ENCODE data around the gene NRAP. TPM values are rescaled to one million over a fixed set of nuclear protein-coding genes. Genes with fewer than 3 reads are reported as not detected.

NRAP gene
- total RNA-seq, 1 donor, result not detected

- no peaks in the 10 kb centered on the region for H3K27me3 ChIP-seq (ENCODE audit: insufficient read depth, low read length)
- no peak overlapping the region for H3K4me3 ChIP-seq (ENCODE audit: low read length)
- peaks cover 22% of the 10 kb centered on the region for H3K9me3 ChIP-seq (ENCODE audit: low read depth, low read length)
- H3K4me1 ChIP-seq (ENCODE audit: insufficient read depth, low read length), result no peaks in the 10 kb centered on the region
These were observed 28.4 kb upstream of the NRAP start for GRCh38 chr10:113692271-113692670.

DNA sequence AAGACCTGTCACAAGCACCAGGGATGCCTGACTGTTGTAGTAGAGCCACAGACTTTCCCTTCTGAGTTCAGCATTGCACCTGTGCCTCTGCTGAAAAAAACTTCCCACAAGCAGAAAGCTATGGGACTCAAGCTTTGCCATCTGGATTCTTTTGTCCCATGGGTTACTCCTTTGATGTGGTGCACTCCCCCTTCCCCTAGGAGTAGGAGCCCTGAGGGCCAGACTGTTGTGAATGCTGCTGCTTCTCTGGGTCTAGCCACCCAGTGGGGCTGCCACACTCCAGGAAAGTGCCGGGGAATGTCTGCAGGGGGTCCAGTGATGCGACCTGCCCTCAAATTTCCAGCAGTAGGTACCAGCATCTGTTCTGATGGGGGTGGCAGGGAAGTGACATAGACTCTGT lies 27.5 kb upstream of the NRAP start:
- Histone ChIP-seq H3K4me3 (ENCODE audit: low read length) (no peak overlapping the region), H3K4me1 (ENCODE audit: insufficient read depth, low read length) (no peaks in the 10 kb centered on the region)

GRCh38 chr10:113690749-113691148 lies 26.9 kb upstream of the NRAP start:
- Histone ChIP-seq H3K9me3 (ENCODE audit: low read depth, low read length) (peaks cover 37% of the 10 kb centered on the region), H3K4me3 (ENCODE audit: low read length) (no peak overlapping the region), H3K27me3 (ENCODE audit: insufficient read depth, low read length) (no peaks in the 10 kb centered on the region), H3K4me1 (ENCODE audit: insufficient read depth, low read length) (no peaks in the 10 kb centered on the region)

More for the DNA sequence above, 27.5 kb upstream of the NRAP start:
- H3K27me3 ChIP-seq (ENCODE audit: insufficient read depth, low read length), result no peaks in the 10 kb centered on the region
- peaks cover 31% of the 10 kb centered on the region for H3K9me3 ChIP-seq (ENCODE audit: low read depth, low read length)

DNA sequence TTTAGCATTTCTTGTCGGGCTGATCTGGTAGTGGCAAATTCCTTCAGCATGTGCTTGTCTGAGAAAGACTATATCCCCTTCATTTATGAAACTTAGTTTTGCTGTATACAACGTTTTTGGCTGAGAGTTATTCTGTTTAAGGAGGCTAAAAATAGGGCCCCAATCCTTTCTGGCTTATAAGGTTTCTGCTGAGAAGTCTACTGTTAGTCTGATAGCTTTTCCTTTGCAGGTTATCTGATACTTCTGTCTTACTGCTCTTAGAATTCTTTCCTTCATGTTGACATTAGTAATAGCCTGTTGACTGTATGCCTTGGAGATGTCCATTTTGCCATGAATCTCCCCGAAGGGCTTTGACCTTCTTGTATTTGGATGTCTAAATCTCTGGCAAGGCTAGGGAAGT lies 25.7 kb upstream of the NRAP start:
- no peaks in the 10 kb centered on the region for H3K4me1 ChIP-seq (ENCODE audit: insufficient read depth, low read length)
- no peaks in the 10 kb centered on the region for H3K27me3 ChIP-seq (ENCODE audit: insufficient read depth, low read length)
- H3K9me3 ChIP-seq (ENCODE audit: low read depth, low read length), result peaks cover 37% of the 10 kb centered on the region
- H3K4me3 ChIP-seq (ENCODE audit: low read length), result no peak overlapping the region

GRCh38 chr10:113689057-113689456 lies 25.2 kb upstream of the NRAP start:
- peaks cover 37% of the 10 kb centered on the region for H3K9me3 ChIP-seq (ENCODE audit: low read depth, low read length)
- no peaks in the 10 kb centered on the region for H3K27me3 ChIP-seq (ENCODE audit: insufficient read depth, low read length)
- H3K4me3 ChIP-seq (ENCODE audit: low read length), result no peak overlapping the region
- no peaks in the 10 kb centered on the region for H3K4me1 ChIP-seq (ENCODE audit: insufficient read depth, low read length)

- Histone ChIP-seq H3K4me1 (ENCODE audit: insufficient read depth, low read length) (peaks cover 14% of the 10 kb centered on the region), H3K4me3 (ENCODE audit: low read length) (no peak overlapping the region), H3K9me3 (ENCODE audit: low read depth, low read length) (peaks cover 24% of the 10 kb centered on the region), H3K27me3 (ENCODE audit: insufficient read depth, low read length) (no peaks in the 10 kb centered on the region)
These were observed 23.2 kb upstream of the NRAP start for GRCh38 chr10:113687037-113687436.

DNA sequence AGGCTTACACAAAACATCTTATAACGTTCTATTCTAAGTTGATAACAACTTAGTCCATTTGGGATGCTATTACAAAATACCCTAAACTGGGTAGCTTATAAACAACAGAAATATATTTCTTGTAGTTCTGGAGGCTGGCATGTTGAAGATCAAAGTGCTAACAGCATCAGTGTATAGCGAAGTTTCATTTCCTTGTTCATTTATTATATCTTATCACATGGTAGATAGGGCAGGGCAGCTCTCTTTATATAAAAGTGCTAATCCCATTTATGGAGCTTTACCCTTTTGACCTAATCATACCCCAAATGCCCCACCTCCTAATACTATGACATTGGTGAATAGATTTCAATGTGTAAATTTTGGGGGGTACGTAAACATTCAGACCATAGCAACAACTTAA lies 22.2 kb upstream of the NRAP start:
- H3K4me3 ChIP-seq (ENCODE audit: low read length), result no peak overlapping the region
- peaks cover 24% of the 10 kb centered on the region for H3K4me1 ChIP-seq (ENCODE audit: insufficient read depth, low read length)
- no peaks in the 10 kb centered on the region for H3K27me3 ChIP-seq (ENCODE audit: insufficient read depth, low read length)
- H3K9me3 ChIP-seq (ENCODE audit: low read depth, low read length), result peaks cover 24% of the 10 kb centered on the region

GRCh38 chr10:113683300-113683699 lies 19.5 kb upstream of the NRAP start:
- H3K9me3 ChIP-seq (ENCODE audit: low read depth, low read length), result peaks cover 17% of the 10 kb centered on the region
- no peaks in the 10 kb centered on the region for H3K27me3 ChIP-seq (ENCODE audit: insufficient read depth, low read length)
- H3K4me3 ChIP-seq (ENCODE audit: low read length), result no peak overlapping the region
- H3K4me1 ChIP-seq (ENCODE audit: insufficient read depth, low read length), result peaks cover 42% of the 10 kb centered on the region

DNA sequence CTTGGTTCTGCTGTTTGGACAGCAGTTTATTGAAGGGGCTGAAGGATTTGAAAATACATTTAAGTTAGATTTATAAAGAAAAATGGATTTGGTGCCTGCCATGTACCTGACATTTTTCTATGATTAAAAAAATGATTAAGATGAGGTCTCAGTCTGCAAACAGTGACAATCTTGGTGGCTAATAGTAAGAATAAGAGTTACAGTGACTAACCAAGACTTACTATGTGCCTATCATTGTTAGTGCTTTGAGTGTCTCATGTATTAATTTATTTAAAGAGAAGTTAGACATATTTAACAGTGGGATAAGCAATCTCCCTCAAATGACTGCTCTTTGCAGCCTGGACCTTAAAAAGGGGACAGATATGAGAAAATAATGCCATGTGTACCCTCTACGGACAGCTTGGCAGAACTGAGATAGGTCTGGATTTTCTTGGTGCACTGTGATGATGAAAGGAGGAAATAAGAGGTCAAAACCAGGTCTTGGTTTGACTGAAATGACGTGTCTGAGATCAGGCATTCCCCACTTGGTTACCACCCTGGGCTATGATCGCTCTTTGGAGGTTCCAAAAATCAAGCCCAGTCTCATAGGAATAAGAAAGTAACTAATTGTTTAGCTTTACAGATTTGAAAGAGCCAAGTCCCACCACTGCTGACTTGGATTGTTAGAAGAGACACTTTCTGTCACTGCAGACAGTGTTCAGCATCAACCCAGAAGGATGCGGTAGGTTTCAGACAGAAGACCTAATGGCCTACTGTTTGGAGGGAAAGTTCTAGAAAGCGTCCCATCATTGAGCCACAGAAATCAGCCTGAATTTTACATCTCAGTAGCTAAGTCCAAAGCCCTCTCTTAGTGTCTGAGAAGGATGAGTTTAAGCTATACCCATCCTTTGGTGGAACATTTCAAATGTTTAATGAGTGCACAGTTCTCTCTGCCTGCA lies 18.0 kb upstream of the NRAP start:
- H3K9me3 ChIP-seq (ENCODE audit: low read depth, low read length), result peaks cover 10% of the 10 kb centered on the region
- H3K4me3 ChIP-seq (ENCODE audit: low read length), result no peak overlapping the region
- H3K27me3 ChIP-seq (ENCODE audit: insufficient read depth, low read length), result no peaks in the 10 kb centered on the region
- peaks cover 42% of the 10 kb centered on the region for H3K4me1 ChIP-seq (ENCODE audit: insufficient read depth, low read length)

- no peaks in the 10 kb centered on the region for H3K27me3 ChIP-seq (ENCODE audit: insufficient read depth, low read length)
- H3K4me1 ChIP-seq (ENCODE audit: insufficient read depth, low read length), result peaks cover 42% of the 10 kb centered on the region
- H3K4me3 ChIP-seq (ENCODE audit: low read length), result peak overlapping the region; percentile 91
- no peaks in the 10 kb centered on the region for H3K9me3 ChIP-seq (ENCODE audit: low read depth, low read length)
These were observed 16.6 kb upstream of the NRAP start for GRCh38 chr10:113680190-113681111.

DNA sequence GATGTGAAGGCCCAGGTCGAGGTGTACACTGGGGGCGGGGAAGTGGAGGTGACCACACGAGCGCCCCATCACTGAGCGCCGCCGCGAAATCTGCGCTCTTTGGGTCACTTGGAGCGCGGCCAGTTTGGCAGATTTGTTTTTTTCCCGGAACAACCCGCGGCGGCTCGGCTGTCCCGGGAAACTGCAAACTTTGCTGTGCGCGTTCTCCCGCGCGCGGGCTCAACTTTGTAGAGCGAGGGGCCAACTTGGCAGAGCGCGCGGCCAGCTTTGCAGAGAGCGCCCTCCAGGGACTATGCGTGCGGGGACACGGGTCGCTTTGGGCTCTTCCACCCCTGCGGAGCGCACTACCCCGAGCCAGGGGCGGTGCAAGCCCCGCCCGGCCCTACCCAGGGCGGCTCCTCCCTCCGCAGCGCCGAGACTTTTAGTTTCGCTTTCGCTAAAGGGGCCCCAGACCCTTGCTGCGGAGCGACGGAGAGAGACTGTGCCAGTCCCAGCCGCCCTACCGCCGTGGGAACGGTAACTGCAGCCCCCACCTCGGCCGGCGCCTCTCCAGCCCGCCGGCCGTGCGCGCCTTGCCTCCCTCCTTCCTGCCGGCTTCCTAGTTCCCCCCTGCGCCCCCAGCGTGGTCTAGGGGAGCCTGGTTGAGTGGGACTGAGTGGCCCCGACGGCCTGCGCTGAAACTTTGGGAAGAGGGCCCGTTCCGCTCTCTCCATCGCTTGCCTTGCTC lies 15.8 kb upstream of the NRAP start, which contains the start of gene CASP7:
TSS of gene CASP7 (plus strand) at position 450 of the 727 bp plus-strand sequence. CDS start 17,582 bp downstream, outside the sequence.
- peaks cover 42% of the 10 kb centered on the region for H3K4me1 ChIP-seq (ENCODE audit: insufficient read depth, low read length)
- H3K4me3 ChIP-seq (ENCODE audit: low read length), result peak within 1 kb of the TSS; percentile 91
- H3K9me3 ChIP-seq (ENCODE audit: low read depth, low read length), result no peaks in the 10 kb centered on the region
- H3K27me3 ChIP-seq (ENCODE audit: insufficient read depth, low read length), result no peaks in the 10 kb centered on the region

- Histone ChIP-seq H3K27me3 (ENCODE audit: insufficient read depth, low read length) (peaks cover under 1% of the 10 kb centered on the region), H3K9me3 (ENCODE audit: low read depth, low read length) (no peaks in the 10 kb centered on the region), H3K4me3 (ENCODE audit: low read length) (no peak overlapping the region), H3K4me1 (ENCODE audit: insufficient read depth, low read length) (no peaks in the 10 kb centered on the region)
These were observed 2.9 kb upstream of the NRAP start for GRCh38 chr10:113666682-113667252.

GRCh38 chr10:113665806-113666354 lies 2.0 kb upstream of the NRAP start:
- H3K4me3 ChIP-seq (ENCODE audit: low read length), result no peak overlapping the region
- H3K27me3 ChIP-seq (ENCODE audit: insufficient read depth, low read length), result peaks cover 6% of the 10 kb centered on the region
- H3K4me1 ChIP-seq (ENCODE audit: insufficient read depth, low read length), result no peaks in the 10 kb centered on the region
- no peaks in the 10 kb centered on the region for H3K9me3 ChIP-seq (ENCODE audit: low read depth, low read length)

GRCh38 chr10:113665352-113665751 lies 1.5 kb upstream of the NRAP start:
- no peak overlapping the region for H3K4me3 ChIP-seq (ENCODE audit: low read length)

More at GRCh38 chr10:113665352-113665751, 1.5 kb upstream of the NRAP start:
- H3K27me3 ChIP-seq (ENCODE audit: insufficient read depth, low read length), result peaks cover 6% of the 10 kb centered on the region
- no peaks in the 10 kb centered on the region for H3K4me1 ChIP-seq (ENCODE audit: insufficient read depth, low read length)
- no peaks in the 10 kb centered on the region for H3K9me3 ChIP-seq (ENCODE audit: low read depth, low read length)
